NCI-H187 (cell line): ENCODE data around the gene ZNF436.
"Not testable (repeated sequence)": the region's sequence is repeated elsewhere in the genome, so short reads cannot be mapped to it uniquely, and the experiment has no call there.

Source experiments
- DNase-seq, 2 experiments: peaks; one replicate each; lab custom pipeline; 2025; lab: John Stamatoyannopoulos, UW

ZNF436 gene

DNA sequence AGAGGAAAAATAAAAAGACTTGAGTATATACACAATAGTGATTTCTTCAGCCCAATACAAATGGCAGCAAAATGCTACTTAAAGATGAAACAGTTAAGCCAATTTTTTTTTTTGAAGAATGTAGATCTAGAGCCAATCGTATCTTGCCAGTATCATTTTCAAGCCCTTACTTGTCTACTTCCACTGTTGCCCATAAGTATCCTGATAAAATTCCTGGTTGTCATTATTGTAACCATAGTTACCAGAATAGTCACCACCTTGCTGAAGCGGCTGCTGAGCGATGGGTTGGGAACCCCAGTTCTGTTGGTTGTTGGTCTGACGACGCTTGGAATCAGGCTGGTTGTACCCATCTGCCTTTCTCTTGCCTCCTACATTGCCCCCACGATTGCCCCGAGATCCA, 59.4 kb downstream of the ZNF436 start:
- not testable (repeated sequence) for DNase-seq
